IPS DF 6.9 (cell line): ENCODE results near the gene CACNA1F.

Experiments
- DNase-seq: peaks from one replicate; pipeline ENCODE4 v3.0.0-alpha.2; 2013; ENCODE audit warnings: low read depth, low spot score
- H3K27ac ChIP-seq: one replicate; pipeline ENCODE4 v1.5.1; 2013; ENCODE audit warnings: low read length, control low read depth
- H3K27me3 ChIP-seq: 2 replicates; pipeline ENCODE4 v1.6.1; 2013; ENCODE audit warnings: mild to moderate bottlenecking, low read length; ENCODE audit not compliant: control insufficient read depth, insufficient read depth
- H3K36me3 ChIP-seq: 2 replicates; pipeline ENCODE4 v1.6.1; 2013; ENCODE audit warnings: low read length; ENCODE audit not compliant: control insufficient read depth, insufficient read depth
- H3K4me1 ChIP-seq: 2 replicates; pipeline ENCODE4 v1.6.1; 2013; ENCODE audit warnings: low read length; ENCODE audit not compliant: control insufficient read depth, insufficient read depth
- H3K4me3 ChIP-seq: 2 replicates; pipeline ENCODE4 v1.5.1; 2013; ENCODE audit warnings: mild to moderate bottlenecking, low read length
- H3K9me3 ChIP-seq: 2 replicates; pipeline ENCODE4 v1.6.1; 2013; ENCODE audit warnings: low read length, inconsistent platforms; ENCODE audit not compliant: control insufficient read depth, insufficient read depth
- WGBS: extraction: QIAGEN DNeasy Blood & Tissue Kit; methylation state at CpG from one replicate; pipeline ENCODE4 v1.1.7; 2013; ENCODE audit warnings: mixed read lengths, missing lambda C conversion rate; ENCODE audit not compliant: insufficient read length, insufficient coverage; 5-methylcytosine and 5-hydroxymethylcytosine counted together

CACNA1F gene

DNA sequence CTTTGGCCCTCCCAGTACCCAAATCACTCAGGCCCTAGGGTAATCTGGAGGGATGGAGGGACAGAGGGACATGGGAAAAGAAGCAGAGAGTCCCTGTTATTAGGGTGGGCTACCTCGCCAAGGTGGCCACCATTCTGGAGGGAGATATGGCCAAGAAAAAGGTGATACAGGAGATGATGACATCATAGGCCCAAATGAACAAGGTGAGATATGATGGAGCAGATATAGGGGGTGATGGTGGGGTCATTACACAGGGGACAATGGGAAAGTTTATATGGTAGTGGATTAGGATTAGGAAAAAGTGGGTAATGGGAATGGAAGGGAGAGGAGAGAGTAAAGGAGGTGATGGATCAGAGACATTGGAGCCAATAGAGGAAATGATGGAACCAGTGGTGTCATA lies 20.3 kb downstream of the CACNA1F start:
- no peaks in the 10 kb centered on the region for H3K27me3 ChIP-seq
- no peaks in the 10 kb centered on the region; the same call in 1 of the 2 replicates for H3K4me1 ChIP-seq
- no peaks in the 10 kb centered on the region for H3K36me3 ChIP-seq
- no peak overlapping the region for H3K27ac ChIP-seq
- no peaks in the 10 kb centered on the region for H3K9me3 ChIP-seq
- no CpG with 5 or more reads among the region's 1 CpG for WGBS
- no peak overlapping the region for H3K4me3 ChIP-seq
- DNase-seq: no peak

DNA sequence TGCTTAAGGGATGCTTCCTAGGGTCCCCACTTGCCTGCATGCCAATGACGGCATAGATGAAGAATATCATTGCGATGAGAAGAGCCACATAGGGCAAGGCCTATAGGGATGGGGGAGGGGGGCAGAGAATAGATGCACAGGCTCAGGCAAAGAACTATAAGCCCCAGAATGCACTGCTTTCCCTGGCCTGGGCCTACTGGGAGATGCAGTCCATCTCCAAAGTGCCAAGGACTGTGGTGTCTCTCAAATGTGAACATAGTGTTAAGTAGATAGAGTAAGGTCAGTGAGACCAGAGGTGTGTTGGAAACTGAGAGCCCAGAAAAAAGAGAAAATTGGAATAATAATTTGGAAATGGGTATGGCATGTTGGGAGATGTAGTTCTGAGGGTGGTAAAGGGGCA lies 20.9 kb downstream of the CACNA1F start:
- Histone ChIP-seq H3K27me3 (no peaks in the 10 kb centered on the region), H3K4me1 (no peaks in the 10 kb centered on the region; the same call in 1 of the 2 replicates), H3K36me3 (no peaks in the 10 kb centered on the region), H3K4me3 (no peak overlapping the region), H3K9me3 (no peaks in the 10 kb centered on the region), H3K27ac (no peak overlapping the region)
- no peak for DNase-seq
- WGBS: no CpG with 5 or more reads among the region's 2 CpGs

DNA sequence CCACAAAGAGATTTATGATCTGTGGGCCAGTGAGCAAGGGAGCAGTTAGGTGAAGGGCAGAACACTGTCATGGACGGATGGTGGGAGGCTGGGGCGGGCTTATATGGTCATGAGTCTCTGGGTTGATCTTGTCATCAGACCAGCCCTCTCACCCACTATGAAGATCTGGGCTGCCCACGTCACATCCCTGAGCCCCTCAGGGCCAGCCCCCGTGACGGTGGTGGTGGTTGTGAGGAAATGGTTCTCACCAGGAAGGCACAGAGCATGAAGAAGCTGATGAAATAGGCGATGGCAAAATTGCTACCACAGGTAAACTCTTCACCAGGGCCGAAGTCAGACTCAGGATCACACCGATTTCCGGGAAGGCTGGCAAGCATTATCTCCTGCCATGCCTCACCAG lies 22.1 kb downstream of the CACNA1F start:
- no peak for DNase-seq
- Histone ChIP-seq H3K27me3 (no peaks in the 10 kb centered on the region), H3K4me1 (no peaks in the 10 kb centered on the region; the same call in 1 of the 2 replicates), H3K36me3 (no peaks in the 10 kb centered on the region), H3K27ac (no peak overlapping the region), H3K4me3 (no peak overlapping the region), H3K9me3 (no peaks in the 10 kb centered on the region)
- no CpG with 5 or more reads among the region's 9 CpGs for WGBS

GRCh38 chrX:49210406-49210805 lies 22.7 kb downstream of the CACNA1F start:
- WGBS: no CpG with 5 or more reads among the region's 8 CpGs
- Histone ChIP-seq H3K36me3 (no peaks in the 10 kb centered on the region), H3K27ac (no peak overlapping the region), H3K9me3 (no peaks in the 10 kb centered on the region), H3K4me1 (no peaks in the 10 kb centered on the region; the same call in 1 of the 2 replicates), H3K4me3 (no peak overlapping the region), H3K27me3 (no peaks in the 10 kb centered on the region)
- no peak for DNase-seq

DNA sequence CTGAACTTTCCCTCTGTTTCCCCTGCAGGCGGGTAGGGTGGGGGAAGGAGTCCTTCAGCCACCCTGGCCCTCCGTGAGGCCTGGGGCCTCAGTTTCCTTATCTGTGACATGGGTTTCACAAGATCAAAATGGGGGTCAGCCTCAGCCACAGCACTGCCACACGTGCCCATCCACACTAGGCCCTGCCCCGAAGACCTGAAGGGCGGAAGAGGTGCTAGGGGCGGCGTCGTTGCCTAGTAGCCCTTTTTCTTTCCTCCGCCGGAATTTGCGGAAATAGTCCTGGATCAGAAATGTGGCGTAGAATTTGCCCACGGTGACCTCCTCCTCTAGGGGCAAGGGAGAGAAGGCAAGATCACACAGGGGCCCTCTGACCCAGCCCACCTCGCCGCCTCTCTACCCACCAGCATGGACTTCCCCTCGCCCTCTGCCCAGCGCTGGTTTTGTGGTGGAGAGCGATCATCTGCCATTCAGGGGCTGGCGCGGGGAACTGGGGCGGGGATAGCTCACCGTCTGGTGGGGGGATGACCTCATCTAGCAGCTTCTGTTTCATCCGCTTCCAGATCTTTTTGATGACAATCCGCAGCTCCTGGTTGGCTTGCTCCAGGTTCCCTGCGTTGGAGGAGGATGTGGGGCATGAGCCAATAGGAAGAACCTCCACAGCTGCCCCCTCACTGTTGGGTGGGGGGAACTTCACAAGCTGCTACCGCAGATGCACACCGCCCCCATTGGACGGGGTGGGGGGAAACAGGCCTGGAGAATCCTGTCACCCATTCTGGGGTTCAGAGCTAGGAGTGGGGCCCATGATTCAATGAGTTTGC lies 23.5 kb downstream of the CACNA1F start:
- Histone ChIP-seq H3K4me3 (no peak overlapping the region), H3K9me3 (no peaks in the 10 kb centered on the region), H3K36me3 (no peaks in the 10 kb centered on the region), H3K27ac (no peak overlapping the region), H3K27me3 (no peaks in the 10 kb centered on the region), H3K4me1 (no peaks in the 10 kb centered on the region; the same call in 1 of the 2 replicates)
- WGBS: no CpG with 5 or more reads among the region's 28 CpGs
- no peak for DNase-seq

- H3K4me3 ChIP-seq: no peak overlapping the region
- WGBS: no CpG with 5 or more reads among the region's 5 CpGs
- no peaks in the 10 kb centered on the region for H3K36me3 ChIP-seq
- H3K27me3 ChIP-seq: no peaks in the 10 kb centered on the region
- no peaks in the 10 kb centered on the region for H3K9me3 ChIP-seq
- H3K4me1 ChIP-seq: no peaks in the 10 kb centered on the region; the same call in 1 of the 2 replicates
- DNase-seq: no peak
- no peak overlapping the region for H3K27ac ChIP-seq
Measured at GRCh38 chrX:49208399-49208798, 24.7 kb downstream of the CACNA1F start.

DNA sequence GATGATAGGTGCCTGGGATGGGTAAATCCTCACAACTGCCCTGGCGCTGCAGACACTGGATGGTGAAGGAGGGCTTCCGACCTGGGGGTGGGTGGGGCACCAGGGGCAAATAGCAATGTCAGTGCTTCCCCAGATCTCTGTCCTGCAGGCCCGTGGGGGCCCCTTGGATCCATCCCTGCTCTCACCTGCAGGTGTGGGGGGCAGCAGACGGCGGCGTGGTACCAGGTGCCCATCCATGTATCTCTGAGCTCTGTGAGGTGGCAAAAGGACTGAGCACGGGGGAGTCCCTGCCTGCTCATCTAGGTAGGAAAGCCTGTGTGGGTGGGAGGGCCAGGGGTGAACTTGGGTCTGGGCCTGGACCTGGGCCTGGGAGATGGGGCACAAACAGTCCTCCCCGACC lies 26.6 kb downstream of the CACNA1F start:
- no peak for DNase-seq
- H3K9me3 ChIP-seq: no peaks in the 10 kb centered on the region
- H3K4me3 ChIP-seq: no peak overlapping the region
- H3K4me1 ChIP-seq: no peaks in the 10 kb centered on the region; the same call in 1 of the 2 replicates
- no peak overlapping the region for H3K27ac ChIP-seq
- no CpG with 5 or more reads among the region's 8 CpGs for WGBS
- no peaks in the 10 kb centered on the region for H3K36me3 ChIP-seq
- H3K27me3 ChIP-seq: no peaks in the 10 kb centered on the region

GRCh38 chrX:49205443-49205842 lies 27.7 kb downstream of the CACNA1F start:
- Histone ChIP-seq H3K27ac (no peak overlapping the region), H3K4me3 (no peak overlapping the region), H3K36me3 (no peaks in the 10 kb centered on the region), H3K27me3 (no peaks in the 10 kb centered on the region), H3K9me3 (no peaks in the 10 kb centered on the region), H3K4me1 (no peaks in the 10 kb centered on the region; the same call in 1 of the 2 replicates)
- DNase-seq: no peak
- no CpG with 5 or more reads among the region's 13 CpGs for WGBS

- H3K4me3 ChIP-seq: no peak overlapping the region
- no peak for DNase-seq
- no peaks in the 10 kb centered on the region; the same call in 1 of the 2 replicates for H3K4me1 ChIP-seq
- H3K9me3 ChIP-seq: no peaks in the 10 kb centered on the region
- no CpG with 5 or more reads among the region's 4 CpGs for WGBS
- H3K36me3 ChIP-seq: no peaks in the 10 kb centered on the region
- H3K27me3 ChIP-seq: no peaks in the 10 kb centered on the region
- no peak overlapping the region for H3K27ac ChIP-seq
Measured at GRCh38 chrX:49204709-49205108, 28.4 kb downstream of the CACNA1F start.

DNA sequence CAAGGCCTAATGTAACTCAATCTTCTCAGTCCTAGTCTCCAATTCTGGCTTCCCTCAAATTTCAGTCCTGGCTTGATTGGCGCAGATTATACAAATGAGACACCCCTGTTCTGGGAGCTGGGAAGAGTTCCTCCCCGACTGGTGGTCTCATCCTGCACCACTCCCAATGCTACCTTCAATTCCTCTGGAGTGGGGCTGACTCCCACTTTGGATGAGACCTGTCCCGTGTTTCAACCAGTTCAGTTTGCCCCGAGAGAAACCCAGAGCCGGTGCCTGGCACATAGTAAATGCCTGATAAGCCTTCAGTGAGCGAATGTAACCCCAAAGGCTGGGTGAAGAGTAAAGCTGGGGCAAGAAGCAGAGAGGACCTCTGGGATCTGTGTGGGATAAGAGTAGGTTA lies 29.1 kb downstream of the CACNA1F start:
- H3K27me3 ChIP-seq: no peaks in the 10 kb centered on the region
- no peak for DNase-seq
- H3K4me3 ChIP-seq: no peak overlapping the region
- H3K27ac ChIP-seq: no peak overlapping the region
- no peaks in the 10 kb centered on the region for H3K36me3 ChIP-seq
- H3K4me1 ChIP-seq: no peaks in the 10 kb centered on the region; the same call in 1 of the 2 replicates
- H3K9me3 ChIP-seq: no peaks in the 10 kb centered on the region
- no CpG with 5 or more reads among the region's 6 CpGs for WGBS

DNA sequence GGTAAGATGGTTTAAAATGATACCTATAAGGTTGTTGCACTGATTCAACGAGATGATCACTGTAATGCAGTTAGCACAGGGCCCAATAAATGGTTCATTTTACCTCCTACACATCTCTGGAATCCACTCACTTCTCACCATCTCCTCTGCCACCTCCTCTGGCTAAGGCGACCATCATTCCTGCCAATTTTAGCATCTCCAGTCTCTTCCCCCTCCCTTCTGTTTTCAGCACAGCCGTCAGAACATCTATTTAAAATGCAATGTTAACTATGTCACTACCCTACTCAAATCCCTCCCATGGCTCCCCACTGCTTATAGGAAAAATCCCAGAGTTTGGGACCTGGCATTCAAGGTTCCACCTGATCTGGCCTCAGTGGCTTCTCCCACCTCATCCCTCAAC lies 29.6 kb downstream of the CACNA1F start:
- H3K4me3 ChIP-seq: no peak overlapping the region
- H3K36me3 ChIP-seq: no peaks in the 10 kb centered on the region
- no peaks in the 10 kb centered on the region for H3K9me3 ChIP-seq
- WGBS: no CpG with 5 or more reads among the region's 3 CpGs
- H3K27ac ChIP-seq: no peak overlapping the region
- H3K4me1 ChIP-seq: peaks cover 2% of the 10 kb centered on the region; the same call in 1 of the 2 replicates
- no peak for DNase-seq
- H3K27me3 ChIP-seq: no peaks in the 10 kb centered on the region
